MV-4-11 (cell line): ENCODE results near the gene PRR5.
A peak's percentile ranks its signal among the peaks of the same experiment; 100 is the strongest.
"Not testable (repeated sequence)": the region's sequence is repeated elsewhere in the genome, so short reads cannot be mapped to it uniquely, and the experiment has no call there.

Experiments
- DNase-seq: peaks from one replicate; lab custom pipeline; 2025; lab: John Stamatoyannopoulos, UW

Gene PRR5

DNA sequence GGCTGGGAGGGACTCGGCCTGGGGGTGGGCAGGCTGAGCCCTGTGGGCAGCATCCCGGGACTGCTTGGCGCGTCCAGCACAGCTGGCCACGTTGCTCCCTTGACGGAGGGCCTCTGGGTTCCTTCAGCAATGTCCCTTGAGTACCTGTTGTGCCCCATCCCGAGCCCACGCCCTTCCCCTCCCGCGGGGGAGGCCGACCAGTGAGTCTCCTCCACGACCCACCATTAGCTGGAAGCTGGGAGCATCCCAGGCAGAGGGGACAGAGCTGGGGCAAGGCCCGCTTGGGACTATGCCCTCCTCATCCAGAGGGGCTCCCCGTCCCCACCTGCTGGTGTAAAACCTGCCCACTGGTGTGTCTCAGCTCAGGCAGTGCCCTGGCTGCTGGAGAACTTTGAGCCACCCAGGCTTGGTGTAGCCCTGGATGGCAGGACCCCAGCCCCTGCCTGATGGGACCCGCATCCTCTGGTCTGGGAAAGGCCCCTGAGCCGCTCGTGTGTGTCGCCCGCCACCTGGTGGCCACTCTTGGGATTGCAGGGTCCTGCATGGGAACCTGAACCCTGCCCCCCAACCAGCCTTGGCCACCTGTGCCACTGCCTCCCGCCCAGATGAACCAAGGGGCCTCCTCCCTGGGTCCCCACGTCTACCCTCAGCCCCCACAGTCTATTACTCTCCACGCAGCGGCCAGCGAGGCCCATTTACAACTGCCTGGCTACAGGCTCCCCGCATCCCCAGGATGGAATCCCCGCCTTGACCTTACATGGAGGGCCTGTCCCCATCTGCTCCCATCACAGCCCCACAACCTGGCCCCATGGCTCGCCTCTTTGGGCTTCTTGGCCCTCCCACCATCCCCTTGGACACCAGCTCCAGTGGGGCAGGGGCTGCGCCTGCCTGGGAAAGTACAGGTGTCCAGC lies 33.8 kb downstream of the PRR5 start:
- DNase-seq: peak; percentile 36

DNA sequence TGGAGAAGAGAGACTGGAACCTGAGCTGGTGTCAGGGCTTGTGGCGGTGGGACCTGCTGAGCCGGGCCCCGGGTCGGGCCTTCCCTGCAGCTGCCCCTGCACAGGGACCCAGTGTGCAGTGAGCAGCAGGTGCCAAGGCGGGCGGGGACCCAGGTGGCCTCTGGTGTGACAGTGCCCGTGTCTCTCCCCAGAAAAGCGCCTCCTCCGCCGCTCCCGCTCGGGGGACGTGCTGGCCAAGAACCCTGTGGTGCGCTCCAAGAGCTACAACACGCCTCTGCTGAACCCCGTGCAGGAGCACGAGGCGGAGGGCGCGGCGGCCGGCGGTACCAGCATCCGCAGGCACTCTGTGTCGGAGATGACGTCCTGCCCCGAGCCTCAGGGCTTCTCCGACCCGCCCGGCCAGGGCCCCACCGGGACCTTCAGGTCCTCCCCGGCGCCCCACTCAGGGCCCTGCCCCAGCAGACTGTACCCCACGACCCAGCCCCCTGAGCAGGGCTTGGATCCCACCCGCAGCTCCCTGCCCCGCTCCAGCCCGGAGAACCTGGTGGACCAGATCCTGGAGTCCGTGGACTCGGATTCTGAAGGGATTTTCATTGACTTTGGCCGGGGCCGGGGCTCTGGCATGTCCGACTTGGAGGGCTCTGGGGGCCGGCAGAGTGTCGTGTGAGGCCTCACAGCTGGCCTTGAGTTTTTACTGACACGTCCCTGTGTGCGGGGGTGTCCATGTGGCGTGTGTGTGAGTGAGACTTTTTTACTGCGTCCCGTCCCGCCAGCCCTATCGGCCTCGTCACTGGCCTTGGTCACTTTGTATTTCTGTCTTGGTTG lies 34.8 kb downstream of the PRR5 start:
- no peak for DNase-seq

DNA sequence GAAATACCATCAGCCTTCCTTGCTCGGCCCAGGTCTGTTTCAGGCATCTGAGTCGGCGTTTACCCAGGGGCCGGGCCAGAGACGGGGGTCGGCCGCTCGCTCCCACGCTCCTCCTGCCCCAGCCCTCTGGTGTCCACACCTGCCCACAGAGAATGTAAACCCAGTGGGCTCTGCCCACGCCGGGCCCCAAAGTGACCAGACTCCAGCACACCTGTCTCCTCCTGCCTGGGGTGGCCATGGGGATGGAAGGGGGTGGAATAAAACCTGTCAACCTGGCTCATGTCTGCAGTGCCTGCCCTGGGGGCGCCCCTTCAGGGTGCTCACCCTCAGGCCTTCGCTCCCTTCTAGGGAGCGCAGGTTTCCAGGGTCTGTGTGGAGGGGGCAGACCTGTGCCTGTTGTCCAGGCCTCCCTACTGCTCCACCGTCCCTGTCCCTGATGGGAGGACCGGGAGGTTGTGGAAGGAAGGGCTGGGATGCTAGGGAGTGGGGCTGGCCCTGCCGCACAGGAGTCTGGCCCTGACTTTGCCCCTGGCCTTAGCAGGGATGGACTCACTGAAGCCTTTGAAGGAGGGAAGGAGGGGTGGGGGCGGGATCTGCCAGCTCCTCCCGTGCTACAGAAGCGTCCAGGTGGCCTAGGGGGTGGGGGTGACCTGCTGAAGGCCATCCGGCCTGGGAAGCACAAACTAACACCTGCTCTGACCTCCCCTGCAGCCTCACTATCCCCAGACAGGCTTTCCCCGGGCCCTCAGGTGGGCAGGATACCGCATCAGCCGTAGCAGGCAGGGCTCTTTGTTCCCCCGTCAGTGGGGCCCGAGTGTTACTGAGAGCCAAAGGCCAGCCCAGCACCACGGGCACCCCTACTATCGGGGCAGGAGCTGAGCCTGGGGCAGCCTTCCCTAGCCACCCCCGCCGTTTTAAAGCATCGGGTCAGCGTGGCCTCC lies 35.7 kb downstream of the PRR5 start:
- no peak for DNase-seq

GRCh38 chr22:44738347-44738715 lies 36.3 kb downstream of the PRR5 start:
- no peak for DNase-seq

DNA sequence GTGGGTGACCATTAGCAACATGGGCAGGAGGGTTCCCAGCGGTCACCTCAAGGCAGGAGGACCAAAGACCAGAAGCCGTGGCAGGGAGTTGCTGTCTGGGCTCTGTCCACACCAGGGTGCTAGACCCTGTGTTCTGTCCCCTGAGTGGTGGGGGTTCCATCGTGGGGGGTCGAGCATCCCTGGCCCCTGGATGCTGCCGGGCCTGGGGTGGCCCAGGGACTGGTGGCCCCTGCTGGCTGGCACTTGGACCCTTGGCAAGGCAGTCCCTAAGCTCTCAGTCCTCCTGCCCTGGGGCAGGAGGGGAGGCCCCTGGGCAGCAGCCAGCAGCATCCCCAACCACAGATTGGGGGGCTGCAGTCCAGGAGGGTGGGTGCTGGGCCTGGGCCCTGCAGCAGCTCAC lies 37.0 kb downstream of the PRR5 start:
- no peak for DNase-seq

- not testable (repeated sequence) for DNase-seq
These were observed 37.7 kb downstream of the PRR5 start for GRCh38 chr22:44739666-44740065.

- DNase-seq: no peak
These were observed 38.3 kb downstream of the PRR5 start for GRCh38 chr22:44740307-44740706.

DNA sequence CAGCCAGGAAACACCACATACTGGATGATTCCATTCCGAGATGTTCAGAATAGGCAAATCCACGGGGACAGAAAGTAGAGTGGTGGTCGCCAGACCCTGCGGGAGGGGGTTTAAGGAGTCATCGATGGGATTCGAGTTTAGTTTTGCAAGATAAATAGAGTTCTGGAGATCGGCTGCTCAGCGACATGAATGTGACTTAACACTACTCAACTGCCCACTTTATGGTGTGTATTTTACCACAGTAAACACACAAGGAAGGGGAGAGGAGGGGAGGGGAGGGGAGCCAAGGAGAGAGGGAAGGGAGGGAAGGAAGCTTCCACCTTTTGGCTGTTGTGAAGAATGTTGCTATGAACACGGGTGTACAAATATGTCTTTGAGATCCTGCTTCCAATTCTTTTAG lies 39.9 kb downstream of the PRR5 start:
- DNase-seq: no peak

- DNase-seq: no peak
These were observed 41.2 kb downstream of the PRR5 start for GRCh38 chr22:44743247-44743646.

DNA sequence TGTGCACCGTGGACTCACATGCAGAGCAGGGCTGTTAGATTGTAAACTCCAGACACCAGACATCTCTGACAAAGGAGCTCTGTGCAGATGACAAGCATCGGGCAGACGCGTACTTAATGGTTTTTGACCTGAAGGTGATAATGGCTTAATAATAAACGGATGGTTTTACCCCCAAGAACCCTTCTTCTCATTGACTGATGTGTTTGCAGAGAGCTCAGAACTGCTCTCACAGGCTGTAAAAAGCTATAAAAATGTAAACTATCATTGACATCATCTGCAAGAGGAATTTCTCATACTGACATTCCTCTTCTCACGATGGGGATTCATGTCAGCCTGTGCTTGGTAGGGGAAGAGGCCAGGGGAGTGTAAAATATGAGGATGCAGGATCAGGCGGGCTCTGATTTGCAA lies 41.8 kb downstream of the PRR5 start:
- no peak for DNase-seq

GRCh38 chr22:44745853-44746789 lies 44.1 kb downstream of the PRR5 start:
- no peak for DNase-seq

GRCh38 chr22:44747784-44748127 lies 45.8 kb downstream of the PRR5 start:
- peak; percentile 64 for DNase-seq

- no peak for DNase-seq
These were observed 46.5 kb downstream of the PRR5 start for GRCh38 chr22:44748524-44748923.

DNA sequence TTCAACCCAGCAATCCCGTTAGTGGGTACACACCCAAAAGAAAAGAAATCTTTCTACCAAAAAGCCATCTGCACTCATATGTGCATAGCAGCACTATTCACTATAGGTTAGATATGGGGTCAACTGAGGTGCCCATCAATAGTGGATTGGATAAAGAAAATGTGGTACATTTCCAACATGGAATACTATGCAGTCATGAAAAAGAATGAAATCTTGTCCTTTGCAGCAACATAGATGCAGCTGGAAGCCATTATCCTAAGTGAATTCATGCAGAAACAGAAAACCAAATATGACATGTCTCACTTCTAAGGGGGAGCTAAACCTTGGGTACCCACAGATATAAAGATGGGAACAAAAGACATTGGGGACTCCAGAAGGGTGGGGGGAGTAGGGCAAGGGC lies 48.5 kb downstream of the PRR5 start:
- no peak for DNase-seq

DNA sequence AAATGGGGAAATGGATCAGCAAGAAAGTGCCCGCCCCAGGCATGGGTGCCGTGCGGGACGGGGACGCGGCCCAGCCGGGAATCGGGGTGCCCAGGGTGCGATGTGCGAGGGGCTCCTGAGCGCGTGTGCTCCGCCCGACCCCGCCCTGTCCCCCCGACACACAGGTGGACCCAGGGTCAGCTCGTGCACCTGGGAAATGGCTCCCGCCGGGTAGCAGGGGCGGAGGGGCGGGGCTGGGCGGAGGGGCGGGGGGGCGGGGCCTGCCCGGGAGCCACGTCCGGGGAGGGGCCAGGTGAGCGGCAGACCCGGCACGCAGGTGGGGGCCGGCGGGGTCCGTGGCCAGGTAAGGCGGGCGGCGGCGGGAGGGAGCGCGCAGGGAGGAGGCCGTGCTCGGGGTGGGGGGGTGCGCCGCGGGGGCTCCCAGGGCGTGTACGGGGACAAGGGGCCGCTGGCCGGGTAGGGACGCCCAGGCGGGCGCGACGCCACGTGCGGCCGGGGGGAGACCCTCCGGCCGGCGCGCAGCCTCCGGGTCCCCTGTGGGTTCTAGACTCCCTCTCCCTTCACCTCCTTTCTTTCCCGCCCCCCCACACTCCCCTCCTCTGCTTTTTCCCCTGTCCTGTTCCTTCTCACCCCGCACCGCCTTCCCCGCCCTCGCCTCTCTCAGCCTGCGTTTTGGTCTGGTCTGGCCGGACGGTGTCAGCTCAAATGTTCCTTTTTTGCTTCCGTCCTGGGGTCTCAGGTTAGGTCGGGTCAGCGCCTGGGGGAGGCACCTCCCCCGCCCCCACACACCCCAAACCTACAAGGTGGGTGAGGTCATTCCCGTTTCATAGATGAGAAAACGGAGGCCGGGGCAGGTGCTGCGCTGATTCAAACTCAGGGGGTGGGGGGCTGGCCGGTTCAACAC lies 50.5 kb downstream of the PRR5 start, which contains the start of gene ARHGAP8:
Gene ARHGAP8, plus strand, starts transcription at position 291 of the 904 bp plus-strand sequence. CDS start 33,953 bp downstream, outside the sequence.
- no peak for DNase-seq

GRCh38 chr22:44753189-44754042 lies 51.4 kb downstream of the PRR5 start:
- DNase-seq: no peak

- no peak for DNase-seq
These were observed 53.0 kb downstream of the PRR5 start for GRCh38 chr22:44754998-44755397.

- DNase-seq: no peak
These were observed 53.4 kb downstream of the PRR5 start for GRCh38 chr22:44755417-44755816.

GRCh38 chr22:44755956-44756361 lies 54.0 kb downstream of the PRR5 start:
- no peak for DNase-seq
